CD4-positive, CD25-positive, alpha-beta regulatory T cell (primary cell): ENCODE results near the gene TACO1. TPM values are rescaled to one million over a fixed set of nuclear protein-coding genes. Genes with fewer than 3 reads are reported as not detected.

Experiments
- ATAC-seq, 2 donors: fragments of 150-1000 bp; cut with Tn5 transposase; one replicate each; pipeline ENCODE4 v1.10.0; 2021; ENCODE audit warnings: low read depth in 2 of 2, moderate number of reproducible peaks in 2 of 2, moderate library complexity in 1 of 2
- DNase-seq, 3 donors: peaks; one replicate each; pipeline versions ENCODE4 v3.0.0 to v3.0.0-alpha.2; 2012 to 2022; ENCODE audit warnings: mixed read lengths in 1 of 3
- H3K27ac ChIP-seq: one replicate; pipeline ENCODE4 v1.7.0; 2013; ENCODE audit warnings: mild to moderate bottlenecking, low read length; ENCODE audit not compliant: insufficient read depth, poor library complexity, severe bottlenecking
- H3K27me3 ChIP-seq: one replicate; pipeline ENCODE4 v1.7.0; 2013; ENCODE audit warnings: low read length; ENCODE audit not compliant: control insufficient read depth, insufficient read depth
- H3K36me3 ChIP-seq: one replicate; pipeline ENCODE4 v1.7.0; 2013; ENCODE audit warnings: mild to moderate bottlenecking, low read length, moderate library complexity; ENCODE audit not compliant: control insufficient read depth, insufficient read depth
- H3K4me1 ChIP-seq: 2 replicates; pipeline ENCODE4 v1.7.0; 2013; ENCODE audit warnings: mild to moderate bottlenecking, low read length; ENCODE audit not compliant: insufficient read depth, control insufficient read depth, poor library complexity, severe bottlenecking
- H3K4me3 ChIP-seq: one replicate; pipeline ENCODE4 v1.7.0; 2013; ENCODE audit warnings: low read depth, mild to moderate bottlenecking, low read length, moderate library complexity
- H3K9me3 ChIP-seq, 2 experiments: 1 replicate in 1 of 2; 2 replicates in 1 of 2; pipeline ENCODE4 v1.7.0; 2013; ENCODE audit warnings: low read length in 2 of 2, mild to moderate bottlenecking in 1 of 2, moderate library complexity in 1 of 2; ENCODE audit not compliant: control insufficient read depth in 2 of 2
- H3K27ac Mint-ChIP-seq, 3 donors: one replicate each; pipeline ENCODE4 v1.8.0; 2020 to 2022; ENCODE audit warnings: mild to moderate bottlenecking in 3 of 3, mixed read lengths in 3 of 3, moderate library complexity in 2 of 3
- H3K27me3 Mint-ChIP-seq: one replicate; pipeline ENCODE4 v1.8.0; 2022; ENCODE audit warnings: mild to moderate bottlenecking, mixed read lengths
- H3K36me3 Mint-ChIP-seq: one replicate; pipeline ENCODE4 v1.8.0; 2020; ENCODE audit warnings: mixed read lengths
- H3K4me1 Mint-ChIP-seq, 4 donors: one replicate each; pipeline ENCODE4 v1.8.0; 2020 to 2022; ENCODE audit warnings: mixed read lengths in 4 of 4, mild to moderate bottlenecking in 1 of 4
- H3K4me3 Mint-ChIP-seq, 4 donors: one replicate each; pipeline ENCODE4 v1.8.0; 2020 to 2022; ENCODE audit warnings: mild to moderate bottlenecking in 4 of 4, mixed read lengths in 4 of 4, moderate library complexity in 3 of 4
- H3K9me3 Mint-ChIP-seq, 7 donors: one replicate each; pipeline ENCODE4 v1.8.0; 2020 to 2022; ENCODE audit warnings: mixed read lengths in 7 of 7, mild to moderate bottlenecking in 3 of 7, moderate library complexity in 2 of 7
- polyA plus RNA-seq, 4 donors: library from polyadenylated mRNA; unstranded; fragments of 300-500 nt; fragmentation: Illumina TruSeq; gene quantifications; one replicate each; pipeline ENCODE4 v1.2.3, GENCODE V29; 2021
- total RNA-seq: library from RNA; stranded (reverse); gene quantifications from one replicate; pipeline ENCODE4 v1.2.3, GENCODE V29; 2022

Gene TACO1
- total and polyA plus RNA-seq, 5 donors from 2014 or later: 9.3 to 27.3 (median 21.5) TPM

GRCh38 chr17:63622574-63623390 is 22.1 kb downstream of the TACO1 start:
- ATAC-seq (peak; percentile 11 to 12), DNase-seq (peak; percentile 28 to 65 (median 55))
- Histone ChIP-seq H3K4me3 (peak overlapping the region; percentile 85), H3K9me3 (no peaks in the 10 kb centered on the region), H3K27me3 (no peaks in the 10 kb centered on the region), H3K36me3 (no peaks in the 10 kb centered on the region), H3K27ac (peak overlapping the region; percentile 14), H3K4me1 (peaks cover 35% of the 10 kb centered on the region)
- H3K4me1 Mint-ChIP-seq: peaks cover 23 to 54% (median 44%) of the 10 kb centered on the region in 4 donors
- H3K27ac Mint-ChIP-seq: peak overlapping the region; percentile 89 to 93 (median 90)
- peaks cover 4% of the 10 kb centered on the region for H3K36me3 Mint-ChIP-seq
- no peaks in the 10 kb centered on the region for H3K9me3 Mint-ChIP-seq
- peak overlapping the region; percentile 98 to 99 (median 99) for H3K4me3 Mint-ChIP-seq
- no peaks in the 10 kb centered on the region for H3K27me3 Mint-ChIP-seq

- no peak for ATAC-seq
- no peak for DNase-seq
- peak overlapping the region in 2 of 3 donors; percentile 89 to 93 for H3K27ac Mint-ChIP-seq
- no peaks in the 10 kb centered on the region for H3K27me3 Mint-ChIP-seq
- peak overlapping the region; percentile 98 to 99 (median 99) for H3K4me3 Mint-ChIP-seq
- peaks cover 23 to 56% (median 46%) of the 10 kb centered on the region in 4 donors for H3K4me1 Mint-ChIP-seq
- no peaks in the 10 kb centered on the region for H3K27me3 ChIP-seq
- peaks cover 4% of the 10 kb centered on the region for H3K36me3 Mint-ChIP-seq
- H3K9me3 Mint-ChIP-seq: no peaks in the 10 kb centered on the region
- no peak overlapping the region for H3K27ac ChIP-seq
- peak overlapping the region; percentile 85 for H3K4me3 ChIP-seq
- peaks cover 6% of the 10 kb centered on the region for H3K36me3 ChIP-seq
- peaks cover 35% of the 10 kb centered on the region for H3K4me1 ChIP-seq
- no peaks in the 10 kb centered on the region for H3K9me3 ChIP-seq
Measured at GRCh38 chr17:63623786-63624530, 23.3 kb downstream of the TACO1 start.

- Mint-ChIP-seq H3K4me3 (peak overlapping the region; percentile 32 to 99 (median 94)), H3K27ac (no peak overlapping the region), H3K36me3 (peaks cover 4% of the 10 kb centered on the region), H3K4me1 (peaks cover 23 to 59% (median 46%) of the 10 kb centered on the region in 4 donors), H3K9me3 (no peaks in the 10 kb centered on the region), H3K27me3 (no peaks in the 10 kb centered on the region)
- H3K4me3 ChIP-seq: peak overlapping the region; percentile 85
- no peak for ATAC-seq
- no peaks in the 10 kb centered on the region for H3K9me3 ChIP-seq
- H3K27me3 ChIP-seq: no peaks in the 10 kb centered on the region
- DNase-seq: no peak
- H3K36me3 ChIP-seq: peaks cover 6% of the 10 kb centered on the region
- peaks cover 35% of the 10 kb centered on the region for H3K4me1 ChIP-seq
- no peak overlapping the region for H3K27ac ChIP-seq
Measured at GRCh38 chr17:63624531-63624880, 23.8 kb downstream of the TACO1 start.

GRCh38 chr17:63626551-63627180 is 26.0 kb downstream of the TACO1 start:
- Histone ChIP-seq H3K36me3 (peaks cover 6% of the 10 kb centered on the region), H3K4me3 (no peak overlapping the region), H3K27ac (no peak overlapping the region), H3K9me3 (no peaks in the 10 kb centered on the region), H3K4me1 (peaks cover 29% of the 10 kb centered on the region), H3K27me3 (no peaks in the 10 kb centered on the region)
- no peak for DNase-seq
- peak overlapping the region; percentile 2 to 11 (median 8) for H3K27ac Mint-ChIP-seq
- no peak for ATAC-seq
- H3K9me3 Mint-ChIP-seq: no peaks in the 10 kb centered on the region
- peaks cover 4% of the 10 kb centered on the region for H3K36me3 Mint-ChIP-seq
- H3K27me3 Mint-ChIP-seq: no peaks in the 10 kb centered on the region
- peak overlapping the region in 3 of 4 donors; percentile 8 to 48 (median 18) for H3K4me3 Mint-ChIP-seq
- H3K4me1 Mint-ChIP-seq: peaks cover 23 to 69% (median 50%) of the 10 kb centered on the region in 4 donors

GRCh38 chr17:63629627-63630026 is 28.9 kb downstream of the TACO1 start:
- no peak overlapping the region for H3K27ac ChIP-seq
- no peak overlapping the region for H3K4me3 ChIP-seq
- peaks cover 12% of the 10 kb centered on the region for H3K4me1 ChIP-seq
- Mint-ChIP-seq H3K27ac (no peak overlapping the region), H3K36me3 (peaks cover 17% of the 10 kb centered on the region), H3K4me1 (peaks cover 12 to 67% (median 49%) of the 10 kb centered on the region in 4 donors), H3K9me3 (no peaks in the 10 kb centered on the region), H3K27me3 (no peaks in the 10 kb centered on the region), H3K4me3 (no peak overlapping the region)
- ATAC-seq (no peak), DNase-seq (no peak)
- H3K9me3 ChIP-seq: no peaks in the 10 kb centered on the region
- H3K27me3 ChIP-seq: no peaks in the 10 kb centered on the region
- H3K36me3 ChIP-seq: peaks cover 32% of the 10 kb centered on the region

- peaks cover 23% of the 10 kb centered on the region for H3K36me3 Mint-ChIP-seq
- H3K27me3 ChIP-seq: no peaks in the 10 kb centered on the region
- peaks cover 6% of the 10 kb centered on the region for H3K4me1 ChIP-seq
- H3K36me3 ChIP-seq: peaks cover 46% of the 10 kb centered on the region
- no peak overlapping the region for H3K4me3 Mint-ChIP-seq
- H3K9me3 Mint-ChIP-seq: no peaks in the 10 kb centered on the region
- H3K27me3 Mint-ChIP-seq: no peaks in the 10 kb centered on the region
- DNase-seq: no peak
- no peak overlapping the region for H3K27ac Mint-ChIP-seq
- no peaks in the 10 kb centered on the region for H3K9me3 ChIP-seq
- ATAC-seq: no peak
- H3K4me1 Mint-ChIP-seq: peaks cover 6 to 56% (median 36%) of the 10 kb centered on the region in 4 donors
- H3K4me3 ChIP-seq: no peak overlapping the region
- H3K27ac ChIP-seq: no peak overlapping the region
Measured at GRCh38 chr17:63631062-63631461, 30.4 kb downstream of the TACO1 start.

- Mint-ChIP-seq H3K4me3 (no peak overlapping the region), H3K27me3 (no peaks in the 10 kb centered on the region), H3K36me3 (peaks cover 27% of the 10 kb centered on the region), H3K27ac (no peak overlapping the region), H3K4me1 (peaks cover under 1 to 50% (median 31%) of the 10 kb centered on the region in 4 donors), H3K9me3 (no peaks in the 10 kb centered on the region)
- H3K4me1 ChIP-seq: peaks cover 6% of the 10 kb centered on the region
- no peak overlapping the region for H3K4me3 ChIP-seq
- no peaks in the 10 kb centered on the region for H3K9me3 ChIP-seq
- peaks cover 51% of the 10 kb centered on the region for H3K36me3 ChIP-seq
- ATAC-seq: no peak
- H3K27ac ChIP-seq: no peak overlapping the region
- H3K27me3 ChIP-seq: no peaks in the 10 kb centered on the region
- DNase-seq: no peak
Measured at GRCh38 chr17:63631626-63632025, 30.9 kb downstream of the TACO1 start.
